PFSK-1 (cell line): ENCODE results near the gene FMNL3.

Experiments used
- FOXP2 ChIP-seq: optimal IDR thresholded peaks from 2 replicates; pipeline ENCODE3; 2011; ENCODE audit warnings: borderline replicate concordance, control low read depth, inconsistent platforms; ENCODE audit not compliant: insufficient read depth; ENCODE audit errors: extremely low read length, extremely low read depth
- POLR2AphosphoS5 ChIP-seq: IDR thresholded peaks from 2 replicates; pipeline ENCODE4 v1.6.1; 2012; ENCODE audit warnings: low read depth, mild to moderate bottlenecking, control low read depth, low read length, moderate library complexity
- REST ChIP-seq, 2 experiments: IDR thresholded peaks; 2 replicates each; pipeline versions ENCODE4 v1.6.1 to v1.8.0; 2011 to 2012; ENCODE audit warnings: low read depth in 2 of 2, low read length in 2 of 2, control low read depth in 1 of 2, inconsistent platforms in 1 of 2, mild to moderate bottlenecking in 1 of 2, moderate library complexity in 1 of 2; ENCODE audit not compliant: insufficient read depth in 1 of 2
- SIN3A ChIP-seq: IDR thresholded peaks from 2 replicates; pipeline ENCODE4 v1.6.1; 2012; ENCODE audit warnings: mild to moderate bottlenecking, low read length, moderate library complexity, borderline replicate concordance; ENCODE audit not compliant: insufficient read depth
- TAF1 ChIP-seq: IDR thresholded peaks from 2 replicates; pipeline ENCODE4 v1.6.1; 2012; ENCODE audit warnings: low read length, control low read depth, borderline replicate concordance; ENCODE audit not compliant: insufficient read depth

FMNL3 gene

GRCh38 chr12:49671031-49671765 is 36.0 kb downstream of the FMNL3 start:
- TF ChIP-seq REST (IDR thresholded peaks at IDR 0.05; ENCODE audit: insufficient read depth in 1 of 2, low read depth in 2 of 2, low read length in 2 of 2) = 0 out of 4 replicates have a peak, but pooled peaks of 1 of the 2 experiments have one; percentile 23
- TF ChIP-seq SIN3A = no peak

- TF ChIP-seq FOXP2 = no peak
- no peak for TF ChIP-seq REST (IDR thresholded peaks at IDR 0.05; ENCODE audit: insufficient read depth in 1 of 2, low read depth in 2 of 2, low read length in 2 of 2)
- TF ChIP-seq SIN3A = no peak
- no peak for TF ChIP-seq POLR2AphosphoS5
- TF ChIP-seq TAF1 = no peak
These were observed 37.4 kb downstream of the FMNL3 start for GRCh38 chr12:49669796-49670195.

- TF ChIP-seq TAF1 = no peak
- no peak for TF ChIP-seq SIN3A
- TF ChIP-seq POLR2AphosphoS5 = no peak
- no peak for TF ChIP-seq REST (IDR thresholded peaks at IDR 0.05; ENCODE audit: insufficient read depth in 1 of 2, low read depth in 2 of 2, low read length in 2 of 2)
- no peak for TF ChIP-seq FOXP2
These were observed 39.7 kb downstream of the FMNL3 start for GRCh38 chr12:49667325-49668090.

GRCh38 chr12:49666176-49666575 is 41.0 kb downstream of the FMNL3 start:
- TF ChIP-seq SIN3A (no peak), POLR2AphosphoS5 (no peak), REST (IDR thresholded peaks at IDR 0.05; ENCODE audit: insufficient read depth in 1 of 2, low read depth in 2 of 2, low read length in 2 of 2) (no peak), TAF1 (no peak), FOXP2 (no peak)
